Astrocyte (in vitro differentiated cells and primary cell): Measurements from ENCODE around the gene TAMALIN.

Experiments used
- CTCF ChIP-seq: IDR thresholded peaks from 2 replicates; pipeline ENCODE4 v1.5.1; 2011; ENCODE audit warnings: low read depth, mild to moderate bottlenecking, inconsistent platforms, low read length, moderate library complexity; ENCODE audit not compliant: insufficient read depth
- EZH2 ChIP-seq: IDR thresholded peaks from 2 replicates; pipeline ENCODE4 v1.6.1; 2012; ENCODE audit warnings: mild to moderate bottlenecking, low read length, inconsistent platforms; ENCODE audit not compliant: insufficient read depth

- TF ChIP-seq CTCF (no peak), EZH2 (no peak)
These were observed 57.4 kb downstream of the TAMALIN start for GRCh38 chr12:52063981-52064649.
